Hindlimb muscle (tissue), 1 donor: ENCODE data around the gene ANO4. TPM values are rescaled to one million over a fixed set of nuclear protein-coding genes. Genes with fewer than 3 reads are reported as not detected.
"Not testable (repeated sequence)": the region's sequence is repeated elsewhere in the genome, so short reads cannot be mapped to it uniquely, and the experiment has no call there.

Experiments
- DNase-seq: peaks from one replicate; pipeline ENCODE4 v3.0.0-alpha.2; 2013
- polyA plus RNA-seq: library from polyadenylated mRNA; unstranded; fragments of 120-200 nt; gene quantifications from one replicate; pipeline ENCODE4 v1.2.1, GENCODE V29; 2013; ENCODE audit not compliant: insufficient read length

The ANO4 gene
- polyA plus RNA-seq, 1 donor = 0.80 TPM

DNA sequence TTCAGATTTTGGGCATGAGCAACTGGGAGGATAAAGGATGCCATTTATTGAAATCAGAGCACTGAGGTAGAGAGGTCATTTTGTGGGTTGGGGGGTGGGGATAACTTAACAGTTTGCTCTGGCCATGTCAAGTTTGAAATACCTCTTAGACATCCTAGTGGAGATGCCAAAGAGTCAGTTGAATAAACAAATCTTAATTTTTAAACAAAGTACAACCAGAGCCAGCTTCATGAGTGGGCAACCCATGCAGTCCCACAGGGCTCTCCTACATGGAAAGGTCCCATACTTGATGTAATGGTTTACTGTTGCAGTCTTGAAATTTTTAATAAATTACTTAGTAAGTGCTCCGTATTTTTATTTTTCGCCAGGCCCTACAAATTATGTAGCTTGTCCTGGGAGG lies 81.2 kb downstream of the ANO4 start:
- DNase-seq = no peak

DNA sequence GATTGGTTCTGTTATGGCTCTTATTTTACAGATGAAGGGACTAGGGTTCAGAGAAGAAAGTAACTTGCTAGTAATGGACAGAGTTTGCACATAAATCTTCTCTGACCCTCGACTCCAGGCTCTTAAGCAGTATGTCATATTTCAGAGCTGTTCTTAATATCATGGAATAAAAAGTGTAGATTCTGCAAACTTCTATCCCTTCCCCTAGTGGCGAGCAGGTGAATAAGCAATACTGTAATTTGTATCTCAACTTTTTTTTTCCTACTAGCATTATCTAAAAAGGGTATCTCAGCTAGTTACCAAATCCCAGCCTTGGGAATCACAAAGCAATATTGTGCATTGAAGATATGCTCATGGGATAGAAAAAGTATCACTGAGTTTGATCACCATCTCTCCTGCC lies 83.2 kb downstream of the ANO4 start:
- no peak for DNase-seq

DNA sequence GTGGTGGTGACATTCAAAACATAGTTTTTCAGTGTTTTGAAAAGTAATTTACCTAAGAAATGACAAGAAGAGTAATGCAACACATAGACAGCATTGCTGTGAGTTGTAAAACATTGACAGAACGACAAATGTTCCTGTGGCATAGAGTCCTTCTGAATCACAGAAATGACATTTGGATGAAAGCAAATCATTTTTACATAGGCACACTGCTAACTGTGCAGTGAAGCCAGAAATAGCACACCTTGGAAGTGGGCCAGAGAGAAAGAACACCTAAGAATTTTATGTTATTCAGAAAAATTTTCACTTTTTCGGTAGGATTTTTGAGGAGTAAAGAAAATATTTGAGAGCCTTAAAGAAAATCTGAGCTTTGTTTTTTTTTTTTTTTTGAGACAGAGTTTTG lies 100.6 kb downstream of the ANO4 start:
- no peak for DNase-seq

DNA sequence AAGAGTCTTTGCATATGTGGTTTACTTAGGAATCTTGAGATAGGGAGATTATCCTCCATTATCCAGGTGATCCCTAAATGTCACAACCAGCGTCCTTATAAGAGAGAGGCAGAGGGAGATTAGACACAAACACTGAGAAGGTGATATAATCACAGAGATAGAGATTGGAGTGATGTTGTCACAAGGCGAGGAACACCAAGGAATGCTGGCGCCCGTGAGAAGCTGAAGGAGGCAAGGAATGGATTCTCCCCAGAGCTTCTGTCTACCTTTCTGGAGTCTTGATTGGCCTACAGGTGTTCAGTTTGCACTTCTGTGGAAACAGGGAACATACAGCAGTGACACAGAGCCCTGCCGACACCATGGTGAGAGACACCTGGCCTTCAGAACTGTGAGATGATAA lies 101.6 kb downstream of the ANO4 start:
- DNase-seq = no peak

DNA sequence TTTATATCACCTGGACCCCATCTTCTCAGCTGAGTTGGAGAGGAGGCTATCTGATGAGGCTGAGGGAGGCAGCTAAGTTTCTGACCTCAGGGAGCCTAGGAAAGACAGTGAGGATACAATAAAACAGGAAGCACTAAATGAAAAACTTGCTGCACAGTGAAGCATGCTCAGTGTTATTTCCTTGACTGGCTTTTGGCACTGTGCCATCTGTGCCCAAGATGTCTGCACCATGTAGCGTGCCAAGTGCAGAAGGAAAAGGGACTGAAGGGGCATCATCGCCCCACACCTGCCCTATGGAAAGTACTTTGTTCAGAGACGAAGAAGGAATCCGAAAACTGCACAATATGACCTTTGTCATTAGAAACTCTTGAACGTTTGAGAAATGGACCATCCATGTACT lies 102.7 kb downstream of the ANO4 start:
- DNase-seq = no peak

DNA sequence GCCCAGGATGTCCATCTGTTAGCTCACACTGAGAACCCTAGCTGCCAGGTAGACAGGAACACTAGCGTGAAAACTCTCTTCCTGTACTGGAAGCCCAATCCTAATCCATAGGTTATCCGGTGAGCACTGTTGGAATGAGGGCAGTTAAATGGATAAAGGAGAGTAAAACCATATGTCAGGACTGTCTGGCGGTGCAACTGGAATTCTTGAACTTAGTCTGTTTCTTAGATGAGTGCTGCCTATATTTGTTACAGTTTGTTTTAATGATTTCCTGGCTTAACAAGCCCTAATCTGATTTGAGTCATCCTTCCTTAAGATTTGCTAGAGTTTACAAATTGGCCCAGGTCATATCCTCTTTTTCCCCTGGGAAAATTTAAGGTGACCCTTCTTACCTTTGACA lies 104.7 kb downstream of the ANO4 start:
- DNase-seq = no peak

DNA sequence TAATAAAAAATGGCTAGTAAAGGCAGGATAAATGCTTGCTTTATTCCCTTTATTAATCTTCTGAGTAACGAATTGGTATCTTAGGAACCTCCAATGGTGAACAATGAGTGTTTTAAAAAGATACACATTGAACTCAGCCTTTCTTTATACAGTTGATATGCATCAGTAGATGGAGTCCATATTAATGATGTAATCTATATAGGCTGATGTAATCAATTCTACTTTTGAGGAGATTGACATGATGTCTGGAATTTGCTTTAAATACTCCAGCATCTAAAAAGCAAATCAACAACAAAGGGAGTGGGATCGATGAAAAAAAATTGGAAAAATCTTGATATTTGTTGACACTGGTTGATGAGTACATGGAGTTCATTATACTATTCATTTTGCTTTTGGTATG lies 106.2 kb downstream of the ANO4 start:
- DNase-seq = no peak

DNA sequence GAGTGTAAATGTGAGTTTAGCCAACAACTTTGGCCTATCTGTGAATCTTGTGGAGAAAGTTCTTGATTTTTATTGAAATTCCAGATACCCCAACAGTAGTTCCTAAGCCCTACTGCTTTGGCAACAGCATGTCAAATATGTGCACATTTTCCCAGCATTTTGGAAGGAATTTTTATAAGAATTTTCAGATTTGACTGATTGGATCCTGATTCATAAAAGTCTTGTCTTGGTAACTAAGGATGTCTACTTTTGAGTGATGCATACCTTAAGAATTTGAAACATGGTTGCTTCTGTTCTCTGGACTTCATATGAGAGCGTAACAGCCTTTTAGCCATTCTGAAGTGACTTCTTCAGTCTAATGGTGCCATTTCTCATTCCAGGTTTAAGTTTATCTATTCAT lies 106.7 kb downstream of the ANO4 start:
- DNase-seq = no peak

DNA sequence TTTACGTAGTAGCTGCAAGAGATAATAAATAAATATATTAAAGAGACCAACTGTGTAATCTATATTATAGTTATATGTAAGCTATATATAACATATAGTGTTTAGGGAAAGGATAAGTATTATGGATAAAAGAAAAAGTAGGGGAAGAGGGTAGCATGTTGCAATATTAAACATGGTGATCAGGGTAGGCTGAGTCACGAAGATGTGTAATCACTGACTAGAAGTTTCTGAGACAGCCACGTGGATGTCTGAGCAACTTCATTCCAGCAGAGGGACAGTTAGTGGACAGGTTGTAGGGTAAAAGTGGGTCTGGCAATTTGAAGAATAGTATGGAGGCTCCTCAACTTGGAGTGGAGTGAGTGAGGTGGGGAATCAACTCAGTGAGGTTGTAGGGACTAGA lies 109.7 kb downstream of the ANO4 start:
- no peak for DNase-seq

DNA sequence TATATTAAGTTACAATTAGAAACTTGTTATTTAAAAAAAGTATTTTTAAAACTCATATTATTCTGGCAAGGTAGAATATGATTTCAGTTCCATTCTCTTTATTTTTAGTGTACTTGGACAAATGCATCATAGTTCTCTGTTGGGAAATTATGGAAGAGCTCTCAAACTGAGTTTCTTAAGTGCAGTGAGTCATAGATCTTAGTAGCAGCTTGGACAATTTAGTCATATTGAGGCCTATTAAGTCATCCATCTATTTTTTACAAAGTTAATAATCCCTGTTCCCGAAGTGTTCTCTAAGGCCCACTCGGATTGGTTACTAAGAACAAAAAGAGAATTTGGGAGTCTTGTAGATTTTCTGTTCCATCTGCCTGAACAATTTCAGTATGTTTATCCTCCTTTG lies 113.9 kb downstream of the ANO4 start:
- no peak for DNase-seq

DNA sequence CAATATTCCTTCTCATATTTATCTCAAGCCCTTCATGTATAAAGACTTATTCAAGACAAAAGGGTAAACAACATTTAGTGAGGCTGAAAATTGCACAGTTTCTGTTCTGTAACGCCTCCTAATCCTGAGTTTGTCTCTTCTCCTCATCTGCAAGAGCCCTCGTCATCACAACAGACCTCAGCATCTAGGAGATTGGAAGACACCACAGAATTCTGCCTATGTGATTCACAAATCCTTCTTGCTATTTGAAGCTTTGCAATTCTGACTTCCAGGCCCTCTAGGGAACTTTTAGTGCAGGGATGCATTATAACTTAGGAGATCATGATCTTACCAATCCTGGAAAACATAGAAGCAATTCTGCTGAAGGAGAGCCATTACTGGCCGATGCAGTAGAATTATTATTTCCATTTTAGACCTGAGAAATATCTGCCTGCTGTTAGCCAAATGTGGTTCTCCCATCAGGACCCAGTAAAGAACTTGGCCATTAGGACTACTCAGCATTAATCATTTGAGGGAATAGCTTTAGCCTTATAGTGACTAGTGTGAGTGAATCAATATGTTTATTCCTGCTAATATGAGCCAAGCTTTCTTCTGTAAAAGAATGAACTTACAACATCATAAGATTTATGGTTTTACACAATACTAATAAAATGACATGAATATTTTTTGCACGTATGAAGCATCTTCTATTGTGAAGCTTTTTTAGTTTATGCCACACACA lies 119.5 kb downstream of the ANO4 start:
- no peak for DNase-seq

DNA sequence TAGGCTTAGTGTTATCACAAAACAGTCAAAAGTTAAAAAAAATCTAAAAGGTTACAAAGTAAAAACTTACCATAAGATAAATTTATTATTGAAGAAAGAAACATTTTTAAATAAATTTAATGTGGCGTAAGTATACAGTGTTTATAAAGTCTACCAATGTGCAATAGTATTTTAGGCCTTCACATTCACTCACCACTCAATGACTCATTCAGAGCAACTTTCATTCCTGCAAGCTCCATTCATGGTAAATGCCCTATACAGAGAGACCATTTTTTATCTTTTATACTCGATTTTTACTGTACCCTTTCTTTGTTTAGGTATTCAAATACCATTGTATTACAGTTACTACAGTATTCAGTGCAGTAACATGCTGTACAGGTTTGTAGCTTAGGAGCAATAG lies 124.5 kb downstream of the ANO4 start:
- DNase-seq = no peak

DNA sequence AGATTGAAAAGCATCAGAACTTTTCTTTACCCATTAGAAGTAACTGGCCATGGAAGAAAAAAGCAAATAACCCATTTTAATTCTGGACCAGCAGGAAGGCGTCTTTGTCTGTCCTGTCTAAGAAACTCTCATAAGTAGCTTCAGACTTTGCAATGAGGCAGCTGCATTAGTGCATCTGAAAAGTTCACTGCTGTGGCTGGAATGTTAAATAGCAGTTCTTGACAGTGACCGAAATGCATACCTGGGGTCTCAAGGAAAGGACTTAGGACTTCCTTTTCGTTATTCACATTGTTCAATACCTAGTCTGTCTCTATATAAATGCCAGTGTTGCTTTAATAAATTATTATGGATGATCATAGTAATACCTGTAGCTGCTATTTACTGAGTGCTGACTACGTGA lies 125.9 kb downstream of the ANO4 start:
- DNase-seq = no peak

DNA sequence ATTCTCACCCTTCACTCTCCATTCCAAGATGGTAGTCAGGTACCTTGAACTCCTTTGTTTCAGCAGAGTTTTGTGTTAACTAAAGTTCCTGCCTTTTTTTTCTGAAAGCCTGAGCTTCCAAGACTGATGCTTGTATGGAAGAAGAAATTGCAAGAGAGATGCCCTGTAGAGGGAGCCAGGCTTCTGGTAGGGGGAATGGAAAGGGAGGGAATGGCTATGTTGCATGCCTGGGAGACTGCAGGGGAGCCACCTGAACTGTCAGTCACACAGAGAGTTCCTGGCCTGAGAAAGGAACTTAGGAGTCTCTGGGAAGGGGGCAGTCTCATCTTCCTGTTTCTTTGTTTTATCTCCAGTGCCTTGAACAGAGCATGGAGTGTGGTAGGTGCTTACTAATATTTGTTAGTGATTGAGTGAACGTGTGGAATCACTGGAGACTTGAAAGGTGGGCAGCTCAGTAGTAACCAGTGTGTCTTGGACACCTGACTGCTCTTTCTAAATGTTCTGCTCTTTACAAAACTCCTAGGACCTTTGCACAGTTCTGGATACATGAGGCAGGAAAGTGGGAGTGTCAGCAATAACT lies 132.2 kb downstream of the ANO4 start:
- no peak for DNase-seq

DNA sequence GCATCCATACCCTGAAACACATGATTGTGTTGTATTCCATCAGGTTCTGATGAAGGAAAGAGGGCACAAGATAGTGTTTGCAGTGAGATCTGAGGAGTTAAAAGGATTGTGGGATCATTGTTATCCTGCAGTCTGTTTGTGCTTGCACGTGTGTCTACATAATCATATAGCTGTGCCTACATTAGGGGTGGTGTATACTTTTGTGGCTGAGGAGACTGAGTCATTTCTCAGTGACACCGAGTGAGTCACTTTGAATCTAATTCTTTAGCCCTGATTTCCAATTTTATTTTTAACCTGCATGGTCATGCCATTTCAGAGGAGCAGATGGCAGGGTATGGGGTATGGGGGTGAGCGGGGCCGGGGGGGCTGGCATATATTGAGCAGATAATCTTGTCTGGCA lies 133.2 kb downstream of the ANO4 start:
- DNase-seq = no peak

DNA sequence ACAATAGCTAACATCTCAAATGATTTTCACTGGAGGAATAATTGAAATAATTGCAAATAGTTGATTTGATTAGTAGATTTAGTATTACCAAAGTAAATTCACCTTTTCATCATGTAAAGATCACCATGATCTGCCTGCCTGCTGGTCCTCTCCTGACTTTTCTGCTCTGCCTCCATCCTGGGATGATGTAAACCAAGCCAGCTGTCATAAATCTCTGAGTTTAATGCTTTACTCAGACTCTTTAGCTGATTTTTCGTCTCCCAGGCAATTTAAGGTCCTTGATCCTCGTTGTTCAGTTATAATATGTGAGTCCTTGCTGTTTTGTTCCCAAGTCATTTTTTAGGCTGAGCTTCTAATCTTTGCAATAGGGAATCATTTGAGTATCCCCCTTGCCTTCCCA lies 138.0 kb downstream of the ANO4 start:
- no peak for DNase-seq

DNA sequence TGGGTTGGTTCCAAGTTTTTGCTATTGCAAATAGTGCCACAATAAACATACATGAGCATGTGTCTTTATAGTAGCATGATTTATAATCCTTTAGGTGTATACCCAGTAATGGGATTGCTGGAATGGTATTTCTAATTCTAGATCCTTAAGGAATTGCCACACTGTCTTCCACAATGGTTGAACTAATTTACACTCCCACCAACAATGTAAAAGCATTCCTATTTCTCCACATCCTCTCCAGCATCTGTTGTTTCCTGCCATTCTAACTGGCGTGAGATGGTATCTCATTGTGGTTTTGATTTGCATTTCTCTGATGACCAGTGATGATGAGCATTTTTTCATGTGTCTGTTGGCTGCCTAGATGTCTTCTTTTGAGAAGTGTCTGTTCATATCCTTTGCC lies 139.0 kb downstream of the ANO4 start:
- DNase-seq = not testable (repeated sequence)

DNA sequence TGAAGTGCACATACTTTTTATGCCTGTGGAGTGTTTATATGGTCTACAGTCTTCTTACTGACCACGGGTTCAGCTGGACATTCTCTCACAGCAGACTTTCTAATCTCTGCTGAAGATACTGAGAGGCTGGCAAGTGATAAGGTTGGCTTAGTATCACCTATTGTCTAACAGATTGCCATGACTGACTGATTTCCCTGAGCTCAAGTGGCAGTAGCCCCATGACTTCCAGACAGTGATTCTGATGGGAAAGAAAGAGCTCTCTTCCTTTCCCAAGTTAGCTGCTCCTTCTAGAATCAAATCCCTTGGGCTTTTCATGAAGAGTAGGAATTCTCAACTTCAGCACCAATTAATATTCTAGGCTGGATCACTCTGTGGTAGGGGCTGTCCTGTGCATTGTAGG lies 141.4 kb downstream of the ANO4 start:
- no peak for DNase-seq

DNA sequence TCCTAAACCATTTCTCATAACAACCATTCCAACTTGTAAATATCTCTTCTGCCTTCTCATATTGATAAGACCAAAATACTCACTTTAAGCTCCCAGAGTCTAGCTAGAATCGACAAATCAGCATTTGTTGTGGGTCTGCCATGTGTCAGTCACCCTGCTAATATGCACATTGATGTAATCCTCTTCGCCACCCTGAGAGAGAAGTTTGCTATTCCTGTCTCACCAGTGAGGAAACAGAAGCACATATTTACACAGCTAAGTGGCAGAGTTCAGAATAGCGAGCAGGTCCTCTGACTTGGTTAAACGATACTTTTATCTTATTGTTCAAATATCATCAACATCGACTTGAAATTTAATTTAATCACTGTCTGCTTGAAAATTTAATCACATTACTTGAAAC lies 142.1 kb downstream of the ANO4 start:
- DNase-seq = no peak

DNA sequence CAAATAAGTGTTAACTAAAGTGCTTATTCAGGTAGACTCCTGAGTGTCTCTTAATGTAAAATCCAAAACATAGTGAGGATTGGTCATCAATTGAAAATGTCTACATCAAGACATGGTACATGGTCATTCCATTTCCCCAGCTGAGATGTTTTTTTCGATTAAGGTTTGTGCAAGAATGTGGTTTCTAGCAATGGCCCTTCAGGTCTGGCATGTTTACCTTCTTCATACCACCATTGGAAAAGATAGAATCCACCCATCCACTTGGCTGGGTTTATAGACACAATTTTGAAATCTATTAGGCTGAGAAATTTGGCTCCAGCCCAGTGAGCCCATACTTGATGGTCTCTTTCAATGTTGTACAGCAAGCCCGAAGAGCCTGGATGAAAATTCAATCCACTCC lies 145.9 kb downstream of the ANO4 start:
- DNase-seq = no peak

DNA sequence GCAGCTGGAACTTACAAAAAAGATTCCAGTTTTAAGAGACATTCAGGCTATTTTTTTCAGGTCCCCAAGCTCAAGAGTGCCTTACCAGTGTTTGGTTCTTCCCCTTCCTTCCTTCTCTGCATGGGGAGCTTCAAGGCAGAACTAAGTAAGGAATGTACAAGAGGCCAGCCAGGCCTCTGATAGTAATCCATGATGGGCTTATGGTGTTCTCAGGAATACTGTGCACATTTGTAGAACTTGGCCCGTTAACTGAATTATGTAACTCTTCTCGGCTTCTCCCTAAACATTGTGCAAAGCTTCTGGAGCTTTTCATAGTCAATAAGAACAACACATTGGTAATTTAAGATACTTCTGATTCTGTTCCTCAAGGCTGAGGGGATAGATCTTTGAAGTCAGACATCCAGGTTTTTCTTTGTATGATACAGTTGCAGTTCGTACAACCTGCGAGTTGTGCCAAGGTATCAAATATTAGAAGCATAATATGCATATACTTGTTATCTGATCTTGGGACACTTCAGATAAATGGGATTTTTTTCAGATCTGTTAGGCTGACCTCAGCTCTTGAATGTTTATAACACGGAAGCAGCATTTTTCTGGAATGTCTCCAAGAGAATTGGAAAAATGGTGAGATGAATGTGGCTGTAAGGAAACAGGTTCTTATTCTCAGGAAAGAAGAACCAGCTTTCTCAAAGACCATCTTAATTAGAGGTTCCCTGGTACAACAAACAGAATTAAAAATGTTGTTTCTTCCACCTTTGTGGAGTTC lies 148.6 kb downstream of the ANO4 start:
- no peak for DNase-seq

DNA sequence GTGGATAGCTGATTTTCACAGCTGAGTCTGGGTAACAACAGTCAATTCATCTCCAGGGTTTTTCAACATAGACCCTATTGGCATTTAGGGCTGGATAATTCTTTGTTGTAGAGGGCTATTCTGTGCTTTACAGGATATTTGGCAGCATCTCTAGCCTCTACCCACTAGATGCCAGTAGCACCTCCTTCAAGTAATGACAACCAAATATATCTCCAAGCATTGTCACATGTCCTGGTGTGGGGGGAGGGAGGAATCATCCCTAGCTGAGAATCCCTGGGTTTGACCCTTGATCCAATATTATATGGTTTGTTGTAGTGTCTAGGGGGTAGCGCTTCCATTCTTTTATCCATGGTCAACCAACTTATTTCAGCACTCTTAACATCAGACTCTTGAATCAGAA lies 157.2 kb downstream of the ANO4 start:
- DNase-seq = no peak

DNA sequence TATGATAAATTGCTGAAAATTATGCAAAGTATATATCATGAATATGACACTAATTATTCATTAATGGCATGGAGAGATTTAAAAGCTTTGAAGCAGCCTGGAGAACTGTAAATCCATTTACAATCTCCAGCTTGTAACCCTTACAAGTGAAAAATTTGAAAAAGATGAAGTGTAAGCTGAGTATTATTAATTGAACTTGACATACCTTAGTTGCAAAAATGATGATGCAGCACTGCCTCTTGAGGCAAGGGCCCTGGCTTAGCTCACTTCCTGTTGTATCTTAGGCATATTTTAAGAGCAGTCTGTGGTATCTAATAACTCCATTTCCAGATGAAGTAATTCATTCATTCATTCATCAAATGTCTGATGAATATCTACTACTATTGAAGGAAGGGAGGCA lies 158.6 kb downstream of the ANO4 start:
- DNase-seq = no peak

DNA sequence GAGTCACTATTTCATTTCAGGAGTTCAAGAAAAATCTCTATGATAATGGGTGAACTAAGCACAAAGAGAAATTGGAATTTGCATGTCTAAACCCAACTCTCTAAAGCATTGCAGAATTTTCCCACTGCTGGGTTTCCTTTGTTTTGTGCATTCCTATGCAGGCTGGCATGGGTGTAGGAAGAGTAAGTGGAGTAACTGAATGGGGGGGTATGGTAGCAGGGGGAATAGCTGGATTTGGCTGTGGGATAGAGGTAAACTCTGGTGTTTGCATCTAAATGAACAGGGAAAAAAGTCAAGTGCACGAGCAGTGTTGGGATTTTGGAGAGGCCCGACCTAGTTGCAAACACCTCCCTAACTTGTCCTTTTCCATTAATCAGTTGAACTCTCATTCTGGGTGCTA lies 159.1 kb downstream of the ANO4 start:
- DNase-seq = no peak
